HCT116 (cell line): ENCODE measurements around the gene THBS4. TPM values are rescaled to one million over a fixed set of nuclear protein-coding genes. Genes with fewer than 3 reads are reported as not detected.

Source experiments
- ATAC-seq: fragments of 200-7000 bp; cut with Tn5 transposase; 2 replicates; pipeline ENCODE4 v1.9.1; 2020; ENCODE audit warnings: mild to moderate bottlenecking, moderate library complexity
- BruUV-seq: library from RNA; stranded (reverse); fragments of 400-500 nt; replicated peaks from 2 replicates; lab custom pipeline; 2021; lab: Mats Ljungman, UMichigan
- CTCF ChIA-PET: fragments of 300-600 bp; sonication (Branson Sonifier 250); formaldehyde crosslinking; loops from one replicate; lab custom pipeline; 2021; ENCODE audit warnings: antibody characterized with exemption; lab: Charles Lee
- POLR2A ChIA-PET: fragments of 300-600, 350-600 bp; sonication (Branson Sonifier 250); formaldehyde crosslinking; loops from one replicate; lab custom pipeline; 2021; ENCODE audit warnings: antibody characterized with exemption; lab: Charles Lee
- RAD21 ChIA-PET, 2 experiments: fragments of 300-600 bp; sonication (Branson Sonifier 250); formaldehyde crosslinking; loops; one replicate each; lab custom pipeline; 2023; ENCODE audit warnings: low total read pairs in 2 of 2; ENCODE audit not compliant: uncharacterized antibody in 2 of 2, unreplicated experiment in 2 of 2, low non-redundant PET in 1 of 2; lab: Charles Lee
- DNase-seq: peaks from one replicate; pipeline ENCODE4 v3.0.0-alpha.2; 2010; ENCODE audit warnings: low read depth, low spot score
- H2AFZ ChIP-seq: fragments of 200-600 bp; shearing (Covaris generic), sonication (generic); 2 replicates; pipeline ENCODE4 v1.6.1; 2017; ENCODE audit warnings: low read depth, mixed run types, mixed read lengths, antibody characterized with exemption, low read length; ENCODE audit not compliant: poor library complexity, severe bottlenecking
- H3K27ac ChIP-seq: 2 replicates; pipeline ENCODE4 v1.5.1; 2012; ENCODE audit warnings: low read depth, low read length
- H3K27me3 ChIP-seq: fragments of 200-600 bp; sonication (generic); 2 replicates; pipeline ENCODE4 v1.6.1; 2016; ENCODE audit warnings: mixed run types, low read length, mixed read lengths; ENCODE audit not compliant: insufficient read depth
- H3K36me3 ChIP-seq, 2 experiments: fragments of 200-500 bp in 1 of 2; fragments of 200-600 bp in 1 of 2; sonication (Bioruptor generic) in 1 of 2; sonication (generic) in 1 of 2; 2 replicates each; pipeline versions ENCODE4 v1.5.1 to v1.6.1; 2014 to 2016; ENCODE audit warnings: low read length in 2 of 2, inconsistent platforms in 1 of 2, mixed read lengths in 1 of 2, mixed run types in 1 of 2; ENCODE audit not compliant: insufficient read depth in 2 of 2, control insufficient read depth in 1 of 2
- H3K4me1 ChIP-seq, 2 experiments: fragments of 200-600 bp in 1 of 2; sonication (generic) in 1 of 2; 2 replicates each; pipeline versions ENCODE4 v1.5.1 to v1.6.1; 2012 to 2017; ENCODE audit warnings: low read length in 2 of 2, inconsistent platforms in 1 of 2, mild to moderate bottlenecking in 1 of 2, mixed read lengths in 1 of 2, mixed run types in 1 of 2, moderate library complexity in 1 of 2; ENCODE audit not compliant: insufficient read depth in 2 of 2, control insufficient read depth in 1 of 2
- H3K4me2 ChIP-seq: fragments of 200-600 bp; sonication (generic); 2 replicates; pipeline ENCODE4 v1.6.1; 2017; ENCODE audit warnings: mixed run types, low read length, mixed read lengths
- H3K4me3 ChIP-seq, 2 experiments: fragments of 200-600 bp in 1 of 2; sonication (generic) in 1 of 2; replicated peaks in 1 of 2; 2 replicates each; pipeline ENCODE4 v1.5.1; 2011 to 2016; ENCODE audit warnings: low read length in 2 of 2, control low read depth in 1 of 2, low read depth in 1 of 2, mild to moderate bottlenecking in 1 of 2, mixed read lengths in 1 of 2, mixed run types in 1 of 2
- H3K79me2 ChIP-seq: fragments of 200-600 bp; sonication (generic); 2 replicates; pipeline ENCODE4 v1.6.1; 2017; ENCODE audit warnings: mild to moderate bottlenecking, mixed run types, low read length, moderate library complexity, mixed read lengths; ENCODE audit not compliant: insufficient read depth
- H3K9ac ChIP-seq: fragments of 200-600 bp; sonication (generic); 2 replicates; pipeline ENCODE4 v1.6.1; 2016; ENCODE audit warnings: low read length, mixed read lengths
- H3K9me2 ChIP-seq: fragments of 200-600 bp; sonication (generic), shearing (Covaris generic); 2 replicates; pipeline ENCODE4 v1.6.1; 2017; ENCODE audit warnings: mixed run types, mild to moderate bottlenecking, moderate library complexity; ENCODE audit not compliant: insufficient read depth
- H3K9me3 ChIP-seq, 2 experiments: fragments of 200-500 bp in 1 of 2; fragments of 200-600 bp in 1 of 2; sonication (Bioruptor generic) in 1 of 2; sonication (generic) in 1 of 2; 2 replicates each; pipeline ENCODE4 v1.6.1; 2014 to 2017; ENCODE audit warnings: low read length in 2 of 2, mixed read lengths in 2 of 2, inconsistent platforms in 1 of 2, low read depth in 1 of 2, mild to moderate bottlenecking in 1 of 2, mixed run types in 1 of 2, moderate library complexity in 1 of 2; ENCODE audit not compliant: control insufficient read depth in 1 of 2, insufficient read depth in 1 of 2
- H4K20me1 ChIP-seq: fragments of 200-600 bp; sonication (generic), shearing (Covaris generic); 2 replicates; pipeline ENCODE4 v1.6.1; 2017; ENCODE audit warnings: mixed run types, mild to moderate bottlenecking, moderate library complexity; ENCODE audit not compliant: insufficient read depth
- ATF3 ChIP-seq: IDR thresholded peaks from 2 replicates; pipeline ENCODE4 v1.6.1; 2012
- EGR1 ChIP-seq: IDR thresholded peaks from 2 replicates; pipeline ENCODE4 v1.6.1; 2012; ENCODE audit warnings: low read depth
- FOSL1 ChIP-seq: IDR thresholded peaks from 2 replicates; pipeline ENCODE4 v1.6.1; 2012; ENCODE audit warnings: low read depth
- POLR2AphosphoS5 ChIP-seq: IDR thresholded peaks from 2 replicates; pipeline ENCODE4 v1.6.1; 2011; ENCODE audit warnings: mild to moderate bottlenecking, low read depth, low read length, moderate library complexity
- ZFX ChIP-seq: fragments of 450-650 bp; IDR thresholded peaks from 2 replicates; pipeline ENCODE4 v1.6.1; 2017
- ZNF274 ChIP-seq: fragments of 200-500 bp; sonication (Bioruptor generic); IDR thresholded peaks from 2 replicates; pipeline ENCODE4 v1.6.1; 2014; ENCODE audit warnings: mild to moderate bottlenecking, low read depth, low read length, inconsistent platforms
- intact Hi-C: fragments of 100-400 bp; cut with micrococcal nuclease; formaldehyde crosslinking; loops from 2 replicates; pipeline ENCODE4 v1.10.0; 2022
- total RNA-seq: library from RNA; stranded (reverse); gene quantifications from one replicate; pipeline ENCODE4 v1.2.1, GENCODE V29; 2021; ENCODE audit not compliant: unreplicated experiment
- TF ChIP-seq, protein P1 (sequence below), 3 experiments: fragments of 200-600 bp in 1 of 3; sonication (generic) in 1 of 3; IDR thresholded peaks in 2 of 3; conservative IDR thresholded peaks in 1 of 3; 2 replicates each; pipeline ENCODE4 v1.5.1; 2012 to 2017; ENCODE audit warnings: low read depth in 2 of 3, low read length in 2 of 3, antibody characterized with exemption in 1 of 3, borderline replicate concordance in 1 of 3, control low read depth in 1 of 3, mild to moderate bottlenecking in 1 of 3, mixed read lengths in 1 of 3, mixed run types in 1 of 3, moderate library complexity in 1 of 3; ENCODE audit not compliant: insufficient read depth in 1 of 3

Gene THBS4
- total RNA-seq, 1 experiment from 2014 or later: 1.5 TPM

DNA sequence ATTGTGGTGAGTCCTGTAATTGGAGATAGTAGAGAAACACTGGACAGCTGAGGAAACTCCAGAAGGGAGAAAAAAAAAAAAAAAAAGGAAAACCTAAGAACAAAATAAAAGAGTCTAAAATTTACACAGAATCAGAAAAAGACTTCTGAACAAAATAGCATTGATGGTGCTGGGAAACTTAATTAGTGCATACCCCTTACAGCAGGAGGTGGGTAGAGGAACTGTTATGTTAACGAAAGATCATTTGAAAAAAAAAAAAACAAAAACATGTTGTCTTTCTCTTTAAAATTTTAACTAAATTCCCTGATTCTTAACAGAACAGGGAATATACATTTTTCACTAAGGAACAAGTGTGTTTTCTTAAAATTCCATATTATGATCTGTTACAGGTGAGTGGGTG is 32.5 kb upstream of the THBS4 start:
- H2AFZ ChIP-seq: no peak overlapping the region
- no peaks in the 10 kb centered on the region for H3K79me2 ChIP-seq
- no peaks in the 10 kb centered on the region for H3K9me3 ChIP-seq
- H3K4me3 ChIP-seq: no peak overlapping the region
- BruUV-seq: no TSS peak
- intact Hi-C loops: no loop called here
- H4K20me1 ChIP-seq: no peaks in the 10 kb centered on the region
- H3K4me2 ChIP-seq: no peak overlapping the region
- H3K9ac ChIP-seq: no peak overlapping the region
- H3K27ac ChIP-seq: no peak overlapping the region
- no peaks in the 10 kb centered on the region for H3K36me3 ChIP-seq
- TF ChIP-seq ZFX: no peak
- TF ChIP-seq POLR2AphosphoS5: no peak
- ChIA-PET RAD21 (no interaction called here), CTCF (no interaction called here), POLR2A (no interaction called here)
- no peaks in the 10 kb centered on the region for H3K9me2 ChIP-seq
- H3K4me1 ChIP-seq: no peaks in the 10 kb centered on the region
- H3K27me3 ChIP-seq: no peaks in the 10 kb centered on the region
- ATAC-seq: no peak
- DNase-seq: no peak

GRCh38 chr5:80008995-80009765 is 26.0 kb upstream of the THBS4 start:
- intact Hi-C loops: no loop called here
- Histone ChIP-seq H3K36me3 (no peaks in the 10 kb centered on the region), H3K4me3 (no peak overlapping the region), H3K9me3 (no peaks in the 10 kb centered on the region), H2AFZ (no peak overlapping the region), H3K79me2 (no peaks in the 10 kb centered on the region), H3K9ac (no peak overlapping the region), H3K27me3 (no peaks in the 10 kb centered on the region), H3K4me2 (no peak overlapping the region), H3K27ac (no peak overlapping the region), H4K20me1 (no peaks in the 10 kb centered on the region), H3K4me1 (no peaks in the 10 kb centered on the region), H3K9me2 (no peaks in the 10 kb centered on the region)
- ChIA-PET POLR2A (no interaction called here), CTCF (no interaction called here), RAD21 (no interaction called here)
- no TSS peak for BruUV-seq
- DNase-seq (no peak), ATAC-seq (no peak)
- no peak for TF ChIP-seq POLR2AphosphoS5
- no peak for TF ChIP-seq EGR1
- TF ChIP-seq, protein P1, sequence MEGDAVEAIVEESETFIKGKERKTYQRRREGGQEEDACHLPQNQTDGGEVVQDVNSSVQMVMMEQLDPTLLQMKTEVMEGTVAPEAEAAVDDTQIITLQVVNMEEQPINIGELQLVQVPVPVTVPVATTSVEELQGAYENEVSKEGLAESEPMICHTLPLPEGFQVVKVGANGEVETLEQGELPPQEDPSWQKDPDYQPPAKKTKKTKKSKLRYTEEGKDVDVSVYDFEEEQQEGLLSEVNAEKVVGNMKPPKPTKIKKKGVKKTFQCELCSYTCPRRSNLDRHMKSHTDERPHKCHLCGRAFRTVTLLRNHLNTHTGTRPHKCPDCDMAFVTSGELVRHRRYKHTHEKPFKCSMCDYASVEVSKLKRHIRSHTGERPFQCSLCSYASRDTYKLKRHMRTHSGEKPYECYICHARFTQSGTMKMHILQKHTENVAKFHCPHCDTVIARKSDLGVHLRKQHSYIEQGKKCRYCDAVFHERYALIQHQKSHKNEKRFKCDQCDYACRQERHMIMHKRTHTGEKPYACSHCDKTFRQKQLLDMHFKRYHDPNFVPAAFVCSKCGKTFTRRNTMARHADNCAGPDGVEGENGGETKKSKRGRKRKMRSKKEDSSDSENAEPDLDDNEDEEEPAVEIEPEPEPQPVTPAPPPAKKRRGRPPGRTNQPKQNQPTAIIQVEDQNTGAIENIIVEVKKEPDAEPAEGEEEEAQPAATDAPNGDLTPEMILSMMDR (IDR thresholded peaks at IDR 0.05 in 2 of 3, conservative IDR thresholded peaks at IDR 0.05 in 1 of 3; ENCODE audit: borderline replicate concordance in 1 of 3, insufficient read depth in 1 of 3, low read depth in 2 of 3, low read length in 2 of 3): no peak
- no peak for TF ChIP-seq ATF3
- TF ChIP-seq ZNF274: no peak
- no peak for TF ChIP-seq FOSL1
